ENCODE measurements around the gene MAPRE3. TPM values are rescaled to one million over a fixed set of nuclear protein-coding genes. Genes with fewer than 3 reads are reported as not detected.

MAPRE3 gene
- total RNA-seq, 6 experiments from 2014 or later, result 17.0 to 20.4 (median 17.7) TPM

- H3K4me1 Mint-ChIP-seq (ENCODE audit: low read depth), result peaks cover 11% of the 10 kb centered on the region
- H3K27ac Mint-ChIP-seq, result no peak overlapping the region
- TF ChIP-seq CTCF (IDR thresholded peaks at IDR 0.05), result no peak
- DNase-seq, result no peak
- H3K27me3 Mint-ChIP-seq (ENCODE audit: insufficient read depth), result peaks cover 7% of the 10 kb centered on the region
- H3K4me3 Mint-ChIP-seq, result no peak overlapping the region
- no peaks in the 10 kb centered on the region for H3K9me3 Mint-ChIP-seq
- H3K36me3 Mint-ChIP-seq (ENCODE audit: low read depth), result no peaks in the 10 kb centered on the region
Observed at GRCh38 chr2:26993768-26994167, 23.3 kb downstream of the MAPRE3 start.

- H3K4me3 Mint-ChIP-seq, result no peak overlapping the region
Observed at GRCh38 chr2:26994983-26995382, 24.5 kb downstream of the MAPRE3 start.

GRCh38 chr2:26997394-26997793 lies 27.0 kb downstream of the MAPRE3 start:
- Mint-ChIP-seq H3K9me3 (no peaks in the 10 kb centered on the region), H3K27ac (no peak overlapping the region), H3K27me3 (ENCODE audit: insufficient read depth) (peaks cover 6% of the 10 kb centered on the region), H3K4me3 (no peak overlapping the region), H3K4me1 (ENCODE audit: low read depth) (no peaks in the 10 kb centered on the region), H3K36me3 (ENCODE audit: low read depth) (no peaks in the 10 kb centered on the region)
- TF ChIP-seq CTCF (IDR thresholded peaks at IDR 0.05), result no peak
- DNase-seq, result no peak

More at GRCh38 chr2:26994983-26995382, 24.5 kb downstream of the MAPRE3 start:
- H3K4me1 Mint-ChIP-seq (ENCODE audit: low read depth), result no peaks in the 10 kb centered on the region
- no peak overlapping the region for H3K27ac Mint-ChIP-seq
- H3K9me3 Mint-ChIP-seq, result no peaks in the 10 kb centered on the region
- peaks cover 6% of the 10 kb centered on the region for H3K27me3 Mint-ChIP-seq (ENCODE audit: insufficient read depth)
- no peak for TF ChIP-seq CTCF (IDR thresholded peaks at IDR 0.05)
- no peaks in the 10 kb centered on the region for H3K36me3 Mint-ChIP-seq (ENCODE audit: low read depth)
- DNase-seq, result no peak

GRCh38 chr2:26998323-26998722 lies 27.9 kb downstream of the MAPRE3 start:
- Mint-ChIP-seq H3K4me1 (ENCODE audit: low read depth) (peaks cover under 1% of the 10 kb centered on the region), H3K9me3 (no peaks in the 10 kb centered on the region), H3K27me3 (ENCODE audit: insufficient read depth) (peaks cover 6% of the 10 kb centered on the region), H3K4me3 (no peak overlapping the region), H3K27ac (no peak overlapping the region), H3K36me3 (ENCODE audit: low read depth) (no peaks in the 10 kb centered on the region)
- TF ChIP-seq CTCF (IDR thresholded peaks at IDR 0.05), result no peak
- DNase-seq, result no peak

GRCh38 chr2:27000228-27000627 lies 29.8 kb downstream of the MAPRE3 start:
- H3K4me1 Mint-ChIP-seq (ENCODE audit: low read depth), result peaks cover 10% of the 10 kb centered on the region
- no peak overlapping the region for H3K4me3 Mint-ChIP-seq
- no peak for TF ChIP-seq CTCF (IDR thresholded peaks at IDR 0.05)
- H3K27me3 Mint-ChIP-seq (ENCODE audit: insufficient read depth), result peaks cover 6% of the 10 kb centered on the region
- H3K27ac Mint-ChIP-seq, result no peak overlapping the region
- no peak for DNase-seq
- H3K36me3 Mint-ChIP-seq (ENCODE audit: low read depth), result no peaks in the 10 kb centered on the region
- H3K9me3 Mint-ChIP-seq, result no peaks in the 10 kb centered on the region

GRCh38 chr2:27000995-27001394 lies 30.6 kb downstream of the MAPRE3 start:
- no peak for TF ChIP-seq CTCF (IDR thresholded peaks at IDR 0.05)
- H3K27ac Mint-ChIP-seq, result no peak overlapping the region
- peaks cover 10% of the 10 kb centered on the region for H3K4me1 Mint-ChIP-seq (ENCODE audit: low read depth)
- H3K36me3 Mint-ChIP-seq (ENCODE audit: low read depth), result no peaks in the 10 kb centered on the region
- DNase-seq, result no peak
- no peak overlapping the region for H3K4me3 Mint-ChIP-seq
- peaks cover 6% of the 10 kb centered on the region for H3K27me3 Mint-ChIP-seq (ENCODE audit: insufficient read depth)
- H3K9me3 Mint-ChIP-seq, result no peaks in the 10 kb centered on the region
